ACC112 (cell line): ENCODE data around the gene NTSR1.

ENCODE experiments used
- H2AFZ ChIP-seq: fragments of 200-600 bp; sonication (generic); one replicate; pipeline ENCODE4 v1.6.0; 2017; ENCODE audit warnings: antibody characterized with exemption, low read length; ENCODE audit not compliant: unreplicated experiment
- H3K27ac ChIP-seq: fragments of 200-600 bp; sonication (generic); 2 replicates; pipeline ENCODE4 v1.5.1; 2014; ENCODE audit warnings: low read depth, mild to moderate bottlenecking, antibody characterized with exemption, low read length, moderate library complexity
- H3K27me3 ChIP-seq: fragments of 200-600 bp; sonication (generic); 2 replicates; pipeline ENCODE4 v1.6.1; 2014; ENCODE audit warnings: mild to moderate bottlenecking, antibody characterized with exemption, low read length, moderate library complexity, mixed read lengths; ENCODE audit not compliant: insufficient read depth
- H3K36me3 ChIP-seq: fragments of 200-600 bp; sonication (generic); 2 replicates; pipeline ENCODE4 v1.6.1; 2016; ENCODE audit warnings: mild to moderate bottlenecking, antibody characterized with exemption, low read length, moderate library complexity, mixed read lengths; ENCODE audit not compliant: insufficient read depth
- H3K4me1 ChIP-seq: fragments of 200-600 bp; sonication (generic); one replicate; pipeline ENCODE4 v1.6.1; 2016; ENCODE audit warnings: low read length, mixed read lengths; ENCODE audit not compliant: insufficient read depth, unreplicated experiment, control insufficient read depth
- H3K4me3 ChIP-seq: fragments of 200-600 bp; sonication (generic); 2 replicates; pipeline ENCODE4 v1.5.1; 2014; ENCODE audit warnings: mild to moderate bottlenecking, low read depth, low read length
- H3K79me2 ChIP-seq: fragments of 200-600 bp; sonication (generic); one replicate; pipeline ENCODE4 v1.6.0; 2016; ENCODE audit warnings: low read length; ENCODE audit not compliant: control insufficient read depth, unreplicated experiment, insufficient read depth

The NTSR1 gene

GRCh38 chr20:62766716-62767115 lies 58.1 kb downstream of the NTSR1 start:
- Histone ChIP-seq H3K4me1 (no peaks in the 10 kb centered on the region), H3K79me2 (no peaks in the 10 kb centered on the region), H3K27me3 (peaks cover 16% of the 10 kb centered on the region), H3K4me3 (no peak overlapping the region), H2AFZ (no peak overlapping the region), H3K36me3 (no peaks in the 10 kb centered on the region), H3K27ac (no peak overlapping the region)

GRCh38 chr20:62768234-62768546 lies 59.6 kb downstream of the NTSR1 start:
- Histone ChIP-seq H2AFZ (no peak overlapping the region), H3K4me1 (no peaks in the 10 kb centered on the region), H3K79me2 (no peaks in the 10 kb centered on the region), H3K27ac (no peak overlapping the region), H3K36me3 (no peaks in the 10 kb centered on the region), H3K27me3 (peaks cover 16% of the 10 kb centered on the region), H3K4me3 (no peak overlapping the region)

GRCh38 chr20:62768551-62769287 lies 60.1 kb downstream of the NTSR1 start:
- Histone ChIP-seq H3K4me3 (no peak overlapping the region), H3K4me1 (no peaks in the 10 kb centered on the region), H3K27me3 (peaks cover 16% of the 10 kb centered on the region), H3K79me2 (no peaks in the 10 kb centered on the region), H3K27ac (no peak overlapping the region), H2AFZ (no peak overlapping the region), H3K36me3 (no peaks in the 10 kb centered on the region)

- H3K27me3 ChIP-seq, result peaks cover 16% of the 10 kb centered on the region
- H3K4me3 ChIP-seq, result no peak overlapping the region
- no peaks in the 10 kb centered on the region for H3K79me2 ChIP-seq
- H2AFZ ChIP-seq, result no peak overlapping the region
- H3K27ac ChIP-seq, result no peak overlapping the region
- no peaks in the 10 kb centered on the region for H3K36me3 ChIP-seq
- no peaks in the 10 kb centered on the region for H3K4me1 ChIP-seq
Observed at GRCh38 chr20:62769346-62770071, 60.9 kb downstream of the NTSR1 start.

GRCh38 chr20:62770111-62770910 lies 61.7 kb downstream of the NTSR1 start:
- Histone ChIP-seq H3K79me2 (no peaks in the 10 kb centered on the region), H3K36me3 (no peaks in the 10 kb centered on the region), H2AFZ (no peak overlapping the region), H3K4me1 (no peaks in the 10 kb centered on the region), H3K27me3 (peaks cover 16% of the 10 kb centered on the region), H3K4me3 (no peak overlapping the region), H3K27ac (no peak overlapping the region)

- Histone ChIP-seq H3K4me3 (no peak overlapping the region), H3K27me3 (peaks cover 12% of the 10 kb centered on the region), H2AFZ (no peak overlapping the region), H3K4me1 (no peaks in the 10 kb centered on the region), H3K27ac (no peak overlapping the region), H3K79me2 (no peaks in the 10 kb centered on the region), H3K36me3 (no peaks in the 10 kb centered on the region)
Observed at GRCh38 chr20:62770916-62771315, 62.3 kb downstream of the NTSR1 start.

- H3K4me1 ChIP-seq, result no peaks in the 10 kb centered on the region
- peaks cover 7% of the 10 kb centered on the region for H3K27me3 ChIP-seq
- H3K27ac ChIP-seq, result no peak overlapping the region
- no peaks in the 10 kb centered on the region for H3K36me3 ChIP-seq
- H3K4me3 ChIP-seq, result no peak overlapping the region
- no peak overlapping the region for H2AFZ ChIP-seq
- no peaks in the 10 kb centered on the region for H3K79me2 ChIP-seq
Observed at GRCh38 chr20:62771396-62772102, 62.9 kb downstream of the NTSR1 start.

- no peaks in the 10 kb centered on the region for H3K79me2 ChIP-seq
- H3K4me1 ChIP-seq, result no peaks in the 10 kb centered on the region
- H2AFZ ChIP-seq, result no peak overlapping the region
- H3K27me3 ChIP-seq, result peaks cover under 1% of the 10 kb centered on the region; the same call in 1 of the 2 replicates
- no peak overlapping the region for H3K27ac ChIP-seq
- no peaks in the 10 kb centered on the region for H3K36me3 ChIP-seq
- H3K4me3 ChIP-seq, result no peak overlapping the region
Observed at GRCh38 chr20:62772103-62772611, 63.5 kb downstream of the NTSR1 start.

- H3K4me1 ChIP-seq, result no peaks in the 10 kb centered on the region
- H3K4me3 ChIP-seq, result no peak overlapping the region
- no peaks in the 10 kb centered on the region for H3K27me3 ChIP-seq
- no peaks in the 10 kb centered on the region for H3K79me2 ChIP-seq
- H2AFZ ChIP-seq, result no peak overlapping the region
- no peak overlapping the region for H3K27ac ChIP-seq
- no peaks in the 10 kb centered on the region for H3K36me3 ChIP-seq
Observed at GRCh38 chr20:62772619-62772989, 64.0 kb downstream of the NTSR1 start.
